ENCODE data around the gene TBC1D30.

The TBC1D30 gene

DNA sequence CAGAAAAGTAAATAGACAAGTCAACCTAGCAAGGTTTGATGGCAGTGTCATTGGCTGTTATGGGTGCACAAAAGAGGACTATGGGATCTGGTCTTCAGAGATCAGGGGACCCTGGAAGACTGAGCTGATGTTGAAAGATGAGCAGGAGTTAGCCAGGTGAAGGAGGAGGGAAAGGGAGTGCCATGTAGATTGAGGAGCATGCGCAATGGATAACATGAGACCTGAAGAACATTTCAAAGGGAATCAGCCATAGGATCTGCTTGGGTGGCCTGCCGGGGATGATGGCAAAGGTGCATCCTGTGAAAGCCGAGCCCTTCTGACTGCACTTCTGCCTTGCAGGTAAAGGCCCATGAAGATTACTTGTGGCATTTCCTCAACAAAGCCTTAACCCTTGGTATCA lies 90.8 kb downstream of the TBC1D30 start:
- DNase-seq = no peak

DNA sequence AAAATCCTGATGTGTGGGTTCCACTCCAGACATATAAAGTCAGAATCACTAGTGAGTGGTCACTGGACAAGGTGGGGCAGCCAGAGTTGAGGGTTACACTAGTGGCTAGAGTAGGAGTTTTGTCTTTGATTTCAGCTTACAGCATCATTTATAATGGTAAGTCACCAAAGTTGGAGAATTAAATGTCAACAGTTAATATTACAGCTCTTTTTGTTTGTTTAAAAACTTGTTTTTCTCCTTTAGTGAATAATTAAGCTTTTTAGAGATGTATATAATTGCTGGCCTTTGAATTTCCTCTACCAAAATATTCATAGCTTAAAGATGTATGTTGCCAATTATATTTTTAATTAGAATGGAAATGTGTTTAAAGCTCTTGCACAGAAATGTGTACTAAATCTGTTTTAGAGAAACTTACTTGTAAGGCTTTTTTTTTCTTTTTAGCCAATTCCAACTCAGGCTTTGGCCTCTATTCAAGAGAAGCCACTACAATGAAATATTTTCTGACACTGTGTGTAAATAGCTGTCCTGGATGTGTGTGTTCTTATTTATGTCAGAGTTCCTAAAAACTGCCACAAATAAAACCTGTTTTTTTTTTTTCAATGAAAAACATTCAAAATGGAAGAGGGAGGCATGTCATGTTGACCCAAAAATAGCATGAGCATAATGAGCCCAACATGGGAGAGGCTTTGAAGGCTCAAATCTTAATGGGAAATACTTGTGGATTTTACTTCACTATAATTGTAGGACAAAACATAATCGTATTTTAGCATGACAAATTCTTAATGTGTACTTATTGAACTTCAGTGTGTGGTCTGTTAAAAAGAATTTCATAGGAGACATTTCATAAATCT lies 92.2 kb downstream of the TBC1D30 start:
- no peak for DNase-seq

DNA sequence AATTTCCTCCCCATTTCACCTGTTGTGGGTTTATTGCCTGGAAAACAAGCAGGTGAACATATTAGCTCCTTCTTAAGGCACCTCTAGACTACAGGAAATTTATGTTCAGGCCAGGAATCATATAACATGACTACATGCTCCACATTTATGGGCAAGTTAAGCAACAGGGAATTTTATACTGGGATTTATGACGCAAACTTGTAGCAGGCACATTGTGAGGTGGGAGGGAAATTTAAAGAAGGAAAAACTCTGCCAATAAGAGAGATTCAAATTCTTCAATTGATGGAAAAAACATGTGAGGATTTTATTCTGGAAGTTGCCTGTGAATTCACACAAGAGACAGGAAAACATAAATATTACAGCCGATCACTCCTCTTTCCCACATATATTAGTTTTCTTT lies 93.9 kb downstream of the TBC1D30 start:
- DNase-seq = no peak

DNA sequence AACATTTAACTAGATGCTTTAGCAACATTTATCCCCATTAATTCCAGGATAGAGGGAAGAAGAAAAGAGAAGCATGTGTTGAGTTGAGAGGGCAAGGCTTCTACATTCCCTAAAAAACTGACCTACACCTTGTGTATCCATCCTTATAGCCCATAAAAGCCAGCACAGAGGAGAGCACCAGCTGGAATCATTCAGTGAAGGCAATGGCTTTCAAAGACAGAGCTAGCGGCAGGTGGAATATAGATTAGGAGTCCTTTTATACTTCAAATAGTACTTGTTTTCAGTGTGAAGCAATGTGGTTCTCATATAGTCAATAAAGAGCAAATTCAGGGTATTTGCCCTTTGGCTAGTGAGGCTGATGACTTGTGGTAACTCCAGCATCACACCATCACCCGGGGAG lies 94.4 kb downstream of the TBC1D30 start:
- no peak for DNase-seq

DNA sequence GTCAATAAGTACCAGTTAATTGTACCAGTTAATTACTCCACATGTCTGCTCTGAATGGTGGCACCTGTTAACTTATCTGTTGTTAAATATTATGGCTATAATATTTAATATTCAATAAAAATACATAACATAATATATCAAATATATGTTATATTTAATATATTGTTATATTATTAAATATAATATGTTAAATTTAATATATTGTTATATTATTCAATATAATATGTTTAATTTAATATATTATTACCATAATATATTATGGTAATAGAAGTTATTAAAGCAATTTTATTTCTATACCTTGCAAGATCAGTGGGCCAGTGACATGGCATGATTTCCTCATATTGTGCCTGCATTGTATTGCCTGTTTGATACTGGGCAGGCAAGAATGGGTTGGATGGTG lies 98.4 kb downstream of the TBC1D30 start:
- DNase-seq = no peak

DNA sequence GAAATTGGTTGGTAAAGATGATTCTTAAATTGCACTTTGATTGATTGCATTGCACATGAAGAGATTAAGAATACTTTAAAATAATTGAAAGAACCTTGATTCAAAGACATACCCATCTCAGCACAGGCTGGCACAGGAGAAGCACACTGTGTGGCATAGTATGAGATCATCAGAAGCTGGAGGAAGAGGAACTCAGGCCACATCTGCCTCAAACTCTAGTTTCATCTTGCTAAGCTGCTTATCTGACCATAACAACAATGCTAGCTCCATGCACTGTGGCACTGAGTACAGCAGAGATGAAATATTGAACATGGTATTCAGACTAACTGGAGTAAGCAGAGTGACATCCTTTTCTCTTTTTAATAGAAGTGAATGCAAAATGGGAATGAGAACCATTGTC lies 99.1 kb downstream of the TBC1D30 start:
- no peak for DNase-seq
